Pulmonary artery endothelial cell (primary cell): Measurements from ENCODE around the gene PPP1R13B. TPM values are rescaled to one million over a fixed set of nuclear protein-coding genes. Genes with fewer than 3 reads are reported as not detected.

Experiments used
- DNase-seq: peaks from one replicate; pipeline ENCODE4 v3.0.0-alpha.2; 2011; ENCODE audit warnings: low read depth, low spot score
- total RNA-seq: library from RNA; depleted of rRNA; stranded (reverse); fragments of >200 nt; gene quantifications from 2 replicates; pipeline ENCODE4 v1.2.3, GENCODE V29; 2014

PPP1R13B gene
- total RNA-seq, 1 donor from 2014 or later = 7.5 TPM

- no peak for DNase-seq
Observed at GRCh38 chr14:103745424-103745823, 102.0 kb downstream of the PPP1R13B start.

- no peak for DNase-seq
Observed at GRCh38 chr14:103744621-103745395, 102.6 kb downstream of the PPP1R13B start.

GRCh38 chr14:103743691-103744090 lies 103.7 kb downstream of the PPP1R13B start:
- DNase-seq = no peak

- no peak for DNase-seq
Observed at GRCh38 chr14:103742499-103743255, 104.7 kb downstream of the PPP1R13B start.

GRCh38 chr14:103741876-103742275 lies 105.5 kb downstream of the PPP1R13B start:
- no peak for DNase-seq

- DNase-seq = no peak
Observed at GRCh38 chr14:103740991-103741689, 106.2 kb downstream of the PPP1R13B start.

GRCh38 chr14:103739793-103740501 lies 107.4 kb downstream of the PPP1R13B start:
- DNase-seq = no peak

- no peak for DNase-seq
Observed at GRCh38 chr14:103739466-103739792, 107.9 kb downstream of the PPP1R13B start.

GRCh38 chr14:103738701-103739451 lies 108.5 kb downstream of the PPP1R13B start:
- DNase-seq = no peak

GRCh38 chr14:103738166-103738565 lies 109.2 kb downstream of the PPP1R13B start:
- no peak for DNase-seq

GRCh38 chr14:103737432-103738045 lies 109.8 kb downstream of the PPP1R13B start:
- no peak for DNase-seq

GRCh38 chr14:103736546-103737431 lies 110.6 kb downstream of the PPP1R13B start:
- DNase-seq = no peak

GRCh38 chr14:103735815-103736545 lies 111.4 kb downstream of the PPP1R13B start:
- no peak for DNase-seq

- no peak for DNase-seq
Observed at GRCh38 chr14:103735439-103735814, 111.9 kb downstream of the PPP1R13B start.

GRCh38 chr14:103735022-103735421 lies 112.4 kb downstream of the PPP1R13B start:
- DNase-seq = no peak

- no peak for DNase-seq
Observed at GRCh38 chr14:103734081-103734888, 113.1 kb downstream of the PPP1R13B start.

- no peak for DNase-seq
Observed at GRCh38 chr14:103733651-103734050, 113.7 kb downstream of the PPP1R13B start.
